SK-N-SH treated with all-trans-retinoic acid at 6 μM for 48 hours (cell line): ENCODE results near the gene FOXE3.

Source experiments
- BACH2 ChIP-seq: fragments of 250-450 bp; sonication (Bioruptor Pico); IDR thresholded peaks from 2 replicates; pipeline ENCODE4 v1.9.0; 2021; ENCODE audit warnings: mild to moderate bottlenecking, borderline replicate concordance
- ESRRG ChIP-seq: fragments of 250-450 bp; sonication (Bioruptor Pico); IDR thresholded peaks from 2 replicates; pipeline ENCODE4 v1.6.1; 2021; ENCODE audit warnings: mild to moderate bottlenecking
- OSR1 ChIP-seq: fragments of 250-450 bp; sonication (Bioruptor Pico); IDR thresholded peaks from 2 replicates; pipeline ENCODE4 v1.8.0; 2022; ENCODE audit warnings: moderate library complexity, mild to moderate bottlenecking, inconsistent platforms
- PPARA ChIP-seq: fragments of 250-450 bp; sonication (Bioruptor Pico); IDR thresholded peaks from 2 replicates; pipeline ENCODE4 v1.5.0; 2020; ENCODE audit warnings: mild to moderate bottlenecking, borderline replicate concordance
- RARB ChIP-seq: fragments of 250-450 bp; sonication (Bioruptor Pico); IDR thresholded peaks from 2 replicates; pipeline ENCODE4 v1.8.0; 2021; ENCODE audit warnings: mild to moderate bottlenecking, moderate library complexity
- SNAI2 ChIP-seq: fragments of 250-450 bp; sonication (Bioruptor Pico); IDR thresholded peaks from 2 replicates; pipeline ENCODE4 v1.5.0; 2020; ENCODE audit warnings: mild to moderate bottlenecking, moderate library complexity
- TOX ChIP-seq: fragments of 250-450 bp; sonication (Bioruptor Pico); IDR thresholded peaks from 2 replicates; pipeline ENCODE4 v1.8.0; 2021; ENCODE audit warnings: mild to moderate bottlenecking, moderate library complexity, borderline replicate concordance
- ZFP30 ChIP-seq: fragments of 450-650 bp; formaldehyde crosslinking; IDR thresholded peaks from 2 replicates; pipeline ENCODE4 v1.5.0; 2022; ENCODE audit warnings: mild to moderate bottlenecking, moderate library complexity
- ZNF8 ChIP-seq: fragments of 450-650 bp; formaldehyde crosslinking; IDR thresholded peaks from 2 replicates; pipeline ENCODE4 v1.5.0; 2020; ENCODE audit warnings: mild to moderate bottlenecking, moderate library complexity
- TF ChIP-seq, protein P1 (sequence below): fragments of 250-450 bp; sonication (Bioruptor Pico); IDR thresholded peaks from 2 replicates; pipeline ENCODE4 v1.8.0; 2020; ENCODE audit warnings: mild to moderate bottlenecking, moderate library complexity, borderline replicate concordance
- TF ChIP-seq, protein P2 (sequence below): fragments of 250-450 bp; sonication (Bioruptor Pico); IDR thresholded peaks from 2 replicates; pipeline ENCODE4 v1.5.1; 2021; ENCODE audit warnings: mild to moderate bottlenecking, moderate library complexity
- TF ChIP-seq, protein P3 (sequence below): fragments of 250-450 bp; sonication (Bioruptor Pico); IDR thresholded peaks from 2 replicates; pipeline ENCODE4 v1.8.0; 2021; ENCODE audit warnings: low read depth, mild to moderate bottlenecking, moderate library complexity, borderline replicate concordance
- TF ChIP-seq, protein P4 (sequence below): fragments of 250-450 bp; sonication (Bioruptor Pico); IDR thresholded peaks from 2 replicates; pipeline ENCODE4 v1.5.0; 2020; ENCODE audit warnings: mild to moderate bottlenecking, moderate library complexity
- TF ChIP-seq, protein P5 (sequence below): fragments of 250-450 bp; sonication (Bioruptor Pico); IDR thresholded peaks from 2 replicates; pipeline ENCODE4 v1.5.1; 2020; ENCODE audit warnings: low read depth, mild to moderate bottlenecking, moderate library complexity

DNA sequence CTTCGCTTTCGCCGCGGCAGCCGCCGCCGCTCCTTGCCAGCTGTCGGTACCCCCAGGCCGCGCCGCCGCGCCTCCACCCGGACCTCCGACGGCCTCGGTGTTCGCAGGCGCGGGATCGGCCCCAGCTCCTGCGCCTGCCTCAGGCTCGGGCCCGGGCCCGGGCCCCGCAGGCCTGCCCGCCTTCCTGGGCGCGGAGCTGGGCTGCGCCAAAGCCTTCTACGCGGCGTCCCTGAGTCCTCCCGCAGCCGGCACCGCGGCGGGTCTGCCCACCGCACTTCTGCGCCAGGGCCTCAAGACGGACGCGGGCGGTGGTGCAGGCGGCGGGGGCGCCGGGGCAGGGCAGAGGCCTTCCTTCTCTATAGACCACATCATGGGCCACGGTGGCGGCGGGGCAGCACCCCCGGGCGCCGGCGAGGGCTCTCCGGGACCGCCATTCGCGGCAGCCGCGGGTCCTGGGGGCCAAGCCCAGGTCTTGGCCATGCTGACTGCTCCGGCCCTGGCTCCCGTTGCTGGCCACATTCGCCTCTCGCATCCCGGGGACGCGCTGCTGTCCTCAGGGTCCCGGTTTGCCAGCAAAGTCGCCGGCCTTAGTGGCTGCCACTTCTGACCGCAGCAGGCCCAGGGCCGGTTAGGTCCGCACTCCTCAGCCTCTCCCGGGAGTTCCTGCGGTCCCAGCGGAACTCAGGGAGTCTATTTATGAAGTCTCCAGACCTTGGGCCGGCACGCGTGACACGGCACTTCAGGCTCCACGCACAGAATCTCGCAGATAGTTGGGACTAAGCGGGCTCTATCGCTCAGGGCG, 23.1 kb downstream of the FOXE3 start:
- TF ChIP-seq ZNF8 (CRISPR knock-in tag) (no peak), OSR1 (CRISPR knock-in tag) (no peak), PPARA (CRISPR knock-in tag) (no peak), TOX (CRISPR knock-in tag) (no peak), BACH2 (no peak), ZFP30 (CRISPR knock-in tag) (no peak), RARB (CRISPR knock-in tag) (no peak), ESRRG (CRISPR knock-in tag) (no peak), SNAI2 (CRISPR knock-in tag) (no peak)
- TF ChIP-seq, protein P1, sequence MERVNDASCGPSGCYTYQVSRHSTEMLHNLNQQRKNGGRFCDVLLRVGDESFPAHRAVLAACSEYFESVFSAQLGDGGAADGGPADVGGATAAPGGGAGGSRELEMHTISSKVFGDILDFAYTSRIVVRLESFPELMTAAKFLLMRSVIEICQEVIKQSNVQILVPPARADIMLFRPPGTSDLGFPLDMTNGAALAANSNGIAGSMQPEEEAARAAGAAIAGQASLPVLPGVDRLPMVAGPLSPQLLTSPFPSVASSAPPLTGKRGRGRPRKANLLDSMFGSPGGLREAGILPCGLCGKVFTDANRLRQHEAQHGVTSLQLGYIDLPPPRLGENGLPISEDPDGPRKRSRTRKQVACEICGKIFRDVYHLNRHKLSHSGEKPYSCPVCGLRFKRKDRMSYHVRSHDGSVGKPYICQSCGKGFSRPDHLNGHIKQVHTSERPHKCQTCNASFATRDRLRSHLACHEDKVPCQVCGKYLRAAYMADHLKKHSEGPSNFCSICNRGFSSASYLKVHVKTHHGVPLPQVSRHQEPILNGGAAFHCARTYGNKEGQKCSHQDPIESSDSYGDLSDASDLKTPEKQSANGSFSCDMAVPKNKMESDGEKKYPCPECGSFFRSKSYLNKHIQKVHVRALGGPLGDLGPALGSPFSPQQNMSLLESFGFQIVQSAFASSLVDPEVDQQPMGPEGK (CRISPR knock-in tag): no peak
- TF ChIP-seq, protein P2, sequence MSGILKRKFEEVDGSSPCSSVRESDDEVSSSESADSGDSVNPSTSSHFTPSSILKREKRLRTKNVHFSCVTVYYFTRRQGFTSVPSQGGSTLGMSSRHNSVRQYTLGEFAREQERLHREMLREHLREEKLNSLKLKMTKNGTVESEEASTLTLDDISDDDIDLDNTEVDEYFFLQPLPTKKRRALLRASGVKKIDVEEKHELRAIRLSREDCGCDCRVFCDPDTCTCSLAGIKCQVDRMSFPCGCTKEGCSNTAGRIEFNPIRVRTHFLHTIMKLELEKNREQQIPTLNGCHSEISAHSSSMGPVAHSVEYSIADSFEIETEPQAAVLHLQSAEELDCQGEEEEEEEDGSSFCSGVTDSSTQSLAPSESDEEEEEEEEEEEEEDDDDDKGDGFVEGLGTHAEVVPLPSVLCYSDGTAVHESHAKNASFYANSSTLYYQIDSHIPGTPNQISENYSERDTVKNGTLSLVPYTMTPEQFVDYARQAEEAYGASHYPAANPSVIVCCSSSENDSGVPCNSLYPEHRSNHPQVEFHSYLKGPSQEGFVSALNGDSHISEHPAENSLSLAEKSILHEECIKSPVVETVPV (CRISPR knock-in tag): no peak
- TF ChIP-seq, protein P3, sequence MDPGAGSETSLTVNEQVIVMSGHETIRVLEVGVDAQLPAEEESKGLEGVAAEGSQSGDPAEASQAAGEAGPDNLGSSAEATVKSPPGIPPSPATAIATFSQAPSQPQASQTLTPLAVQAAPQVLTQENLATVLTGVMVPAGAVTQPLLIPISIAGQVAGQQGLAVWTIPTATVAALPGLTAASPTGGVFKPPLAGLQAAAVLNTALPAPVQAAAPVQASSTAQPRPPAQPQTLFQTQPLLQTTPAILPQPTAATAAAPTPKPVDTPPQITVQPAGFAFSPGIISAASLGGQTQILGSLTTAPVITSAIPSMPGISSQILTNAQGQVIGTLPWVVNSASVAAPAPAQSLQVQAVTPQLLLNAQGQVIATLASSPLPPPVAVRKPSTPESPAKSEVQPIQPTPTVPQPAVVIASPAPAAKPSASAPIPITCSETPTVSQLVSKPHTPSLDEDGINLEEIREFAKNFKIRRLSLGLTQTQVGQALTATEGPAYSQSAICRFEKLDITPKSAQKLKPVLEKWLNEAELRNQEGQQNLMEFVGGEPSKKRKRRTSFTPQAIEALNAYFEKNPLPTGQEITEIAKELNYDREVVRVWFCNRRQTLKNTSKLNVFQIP (CRISPR knock-in tag): no peak
- TF ChIP-seq, protein P4, sequence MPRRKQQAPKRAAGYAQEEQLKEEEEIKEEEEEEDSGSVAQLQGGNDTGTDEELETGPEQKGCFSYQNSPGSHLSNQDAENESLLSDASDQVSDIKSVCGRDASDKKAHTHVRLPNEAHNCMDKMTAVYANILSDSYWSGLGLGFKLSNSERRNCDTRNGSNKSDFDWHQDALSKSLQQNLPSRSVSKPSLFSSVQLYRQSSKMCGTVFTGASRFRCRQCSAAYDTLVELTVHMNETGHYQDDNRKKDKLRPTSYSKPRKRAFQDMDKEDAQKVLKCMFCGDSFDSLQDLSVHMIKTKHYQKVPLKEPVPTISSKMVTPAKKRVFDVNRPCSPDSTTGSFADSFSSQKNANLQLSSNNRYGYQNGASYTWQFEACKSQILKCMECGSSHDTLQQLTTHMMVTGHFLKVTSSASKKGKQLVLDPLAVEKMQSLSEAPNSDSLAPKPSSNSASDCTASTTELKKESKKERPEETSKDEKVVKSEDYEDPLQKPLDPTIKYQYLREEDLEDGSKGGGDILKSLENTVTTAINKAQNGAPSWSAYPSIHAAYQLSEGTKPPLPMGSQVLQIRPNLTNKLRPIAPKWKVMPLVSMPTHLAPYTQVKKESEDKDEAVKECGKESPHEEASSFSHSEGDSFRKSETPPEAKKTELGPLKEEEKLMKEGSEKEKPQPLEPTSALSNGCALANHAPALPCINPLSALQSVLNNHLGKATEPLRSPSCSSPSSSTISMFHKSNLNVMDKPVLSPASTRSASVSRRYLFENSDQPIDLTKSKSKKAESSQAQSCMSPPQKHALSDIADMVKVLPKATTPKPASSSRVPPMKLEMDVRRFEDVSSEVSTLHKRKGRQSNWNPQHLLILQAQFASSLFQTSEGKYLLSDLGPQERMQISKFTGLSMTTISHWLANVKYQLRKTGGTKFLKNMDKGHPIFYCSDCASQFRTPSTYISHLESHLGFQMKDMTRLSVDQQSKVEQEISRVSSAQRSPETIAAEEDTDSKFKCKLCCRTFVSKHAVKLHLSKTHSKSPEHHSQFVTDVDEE: no peak
- TF ChIP-seq, protein P5, sequence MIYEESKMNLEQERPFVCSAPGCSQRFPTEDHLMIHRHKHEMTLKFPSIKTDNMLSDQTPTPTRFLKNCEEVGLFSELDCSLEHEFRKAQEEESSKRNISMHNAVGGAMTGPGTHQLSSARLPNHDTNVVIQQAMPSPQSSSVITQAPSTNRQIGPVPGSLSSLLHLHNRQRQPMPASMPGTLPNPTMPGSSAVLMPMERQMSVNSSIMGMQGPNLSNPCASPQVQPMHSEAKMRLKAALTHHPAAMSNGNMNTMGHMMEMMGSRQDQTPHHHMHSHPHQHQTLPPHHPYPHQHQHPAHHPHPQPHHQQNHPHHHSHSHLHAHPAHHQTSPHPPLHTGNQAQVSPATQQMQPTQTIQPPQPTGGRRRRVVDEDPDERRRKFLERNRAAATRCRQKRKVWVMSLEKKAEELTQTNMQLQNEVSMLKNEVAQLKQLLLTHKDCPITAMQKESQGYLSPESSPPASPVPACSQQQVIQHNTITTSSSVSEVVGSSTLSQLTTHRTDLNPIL (CRISPR knock-in tag): no peak
